Ovary (tissue), 9 donors: ENCODE data around the gene ZMIZ1. TPM values are rescaled to one million over a fixed set of nuclear protein-coding genes. Genes with fewer than 3 reads are reported as not detected.

ENCODE experiments used
- DNase-seq, 5 donors: peaks; one replicate each; pipeline ENCODE4 v3.0.0-alpha.2; 2019 to 2020
- H3K27ac ChIP-seq, 2 donors: fragments of 200-600 bp; one replicate each; pipeline versions ENCODE4 v1.5.1 to v1.8.0; 2019 to 2022
- H3K27me3 ChIP-seq: fragments of 200-600 bp; one replicate; pipeline ENCODE4 v1.8.0; 2022
- H3K36me3 ChIP-seq: fragments of 200-600 bp; sonication (generic); one replicate; pipeline ENCODE4 v1.5.1; 2019
- H3K4me1 ChIP-seq: one replicate; pipeline ENCODE4 v1.8.1; 2013; ENCODE audit warnings: mild to moderate bottlenecking, moderate library complexity; ENCODE audit not compliant: insufficient read depth
- H3K4me3 ChIP-seq: fragments of 200-600 bp; sonication (generic); one replicate; pipeline ENCODE4 v1.5.1; 2017
- H3K9me3 ChIP-seq, 2 donors: fragments of 200-600 bp in 1 of 2; sonication (generic) in 1 of 2; one replicate each; pipeline versions ENCODE4 v1.5.1 to v1.8.1; 2013 to 2019; ENCODE audit warnings: mild to moderate bottlenecking in 1 of 2, moderate library complexity in 1 of 2
- EP300 ChIP-seq: sonication (generic); formaldehyde crosslinking; IDR thresholded peaks from one replicate; pipeline ENCODE4 v1.6.1; 2017; ENCODE audit warnings: antibody characterized with exemption
- POLR2A ChIP-seq: fragments of 450-650 bp; IDR thresholded peaks from one replicate; pipeline ENCODE4 v1.6.1; 2017; ENCODE audit warnings: antibody characterized with exemption, mild to moderate bottlenecking, moderate library complexity
- WGBS, 3 donors: extraction: QIAGEN DNeasy Blood & Tissue Kit in 1 of 3; methylation state at CpG; one replicate each; pipeline versions ENCODE4 v1.1.5 to v1.1.7; 2013 to 2017; 5-methylcytosine and 5-hydroxymethylcytosine counted together
- intact Hi-C, 4 donors: fragments of 100-400 bp; cut with DNase I; formaldehyde crosslinking; loops; one replicate each; pipeline versions ENCODE4 v1.11.0 to v1.15.1; 2022 to 2023
- polyA plus RNA-seq, 2 donors: library from polyadenylated mRNA; stranded (reverse); fragments of 200-250 nt in 1 of 2; fragments of 350-450 nt in 1 of 2; fragmentation: Illumina TruSeq in 1 of 2; extraction: RNeasy Lipid Tissue Mini Kit (QIAGEN cat#74804) in 1 of 2; gene quantifications; one replicate each; pipeline ENCODE4 v1.2.3, GENCODE V29; 2013 to 2014
- total RNA-seq, 7 donors: library from RNA; depleted of rRNA in 2 of 7; stranded (reverse); fragments of >200 nt in 2 of 7; fragmentation: NEBNext Ultra II Directional in 3 of 7; extraction: Animal tissue kit (Norgen Biotek cat#: 25700) in 3 of 7; gene quantifications; one replicate each; pipeline versions ENCODE4 v1.1.0 to v1.2.4, GENCODE V29; 2016 to 2023
- TF ChIP-seq, protein P1 (sequence below), 3 donors: fragments of 450-650 bp in 2 of 3; fragments of 200-600 bp in 1 of 3; IDR thresholded peaks; one replicate each; pipeline versions ENCODE4 v1.5.1 to v1.8.0; 2016 to 2022; ENCODE audit warnings: antibody characterized with exemption in 3 of 3, mild to moderate bottlenecking in 1 of 3
- donor health status: DM: no; HTN: no; CAD: no; lungs with moderate emphysema.
- donor health status: DM: no; HTN: no; CAD: no.
- donor health status: Bipolar disorder and iron deficiency.
- donor health status: DM: yes; HTN: yes; CAD: no.
- donor health status: DM: no; HTN: no; CAD: no.
- donor health status: DM: yes; HTN: yes; CAD: no.

The ZMIZ1 gene
- total and polyA plus RNA-seq, 9 donors, result 30.3 to 117 (median 69.1) TPM

DNA sequence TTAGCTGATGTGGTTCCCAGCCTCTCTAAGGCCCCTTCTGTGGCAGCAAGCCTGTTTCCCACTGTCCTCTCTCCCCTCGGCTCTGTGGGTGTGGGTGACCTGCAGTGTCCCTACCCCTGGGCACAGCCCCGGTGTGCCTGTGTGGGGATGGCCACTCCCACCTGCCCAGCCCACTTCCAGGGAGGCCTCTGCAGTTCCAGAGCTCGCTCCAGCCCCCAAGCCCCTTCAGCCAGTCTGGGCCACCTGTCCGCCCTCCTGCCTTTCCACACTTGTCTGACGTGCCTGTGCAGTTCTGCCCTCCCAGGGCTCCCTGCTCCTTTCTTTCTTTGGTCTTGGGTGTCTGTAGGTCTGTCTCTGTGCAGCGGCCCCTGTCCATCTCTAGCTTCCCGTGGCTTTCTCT is 151.5 kb downstream of the ZMIZ1 start:
- peak overlapping the region in 1 of 2 donors; percentile 74 for H3K27ac ChIP-seq
- DNase-seq, result peak in 1 of 5 donors; percentile 21
- peaks cover 44% of the 10 kb centered on the region for H3K4me1 ChIP-seq
- TF ChIP-seq POLR2A (no peak), EP300 (no peak)
- TF ChIP-seq, protein P1, sequence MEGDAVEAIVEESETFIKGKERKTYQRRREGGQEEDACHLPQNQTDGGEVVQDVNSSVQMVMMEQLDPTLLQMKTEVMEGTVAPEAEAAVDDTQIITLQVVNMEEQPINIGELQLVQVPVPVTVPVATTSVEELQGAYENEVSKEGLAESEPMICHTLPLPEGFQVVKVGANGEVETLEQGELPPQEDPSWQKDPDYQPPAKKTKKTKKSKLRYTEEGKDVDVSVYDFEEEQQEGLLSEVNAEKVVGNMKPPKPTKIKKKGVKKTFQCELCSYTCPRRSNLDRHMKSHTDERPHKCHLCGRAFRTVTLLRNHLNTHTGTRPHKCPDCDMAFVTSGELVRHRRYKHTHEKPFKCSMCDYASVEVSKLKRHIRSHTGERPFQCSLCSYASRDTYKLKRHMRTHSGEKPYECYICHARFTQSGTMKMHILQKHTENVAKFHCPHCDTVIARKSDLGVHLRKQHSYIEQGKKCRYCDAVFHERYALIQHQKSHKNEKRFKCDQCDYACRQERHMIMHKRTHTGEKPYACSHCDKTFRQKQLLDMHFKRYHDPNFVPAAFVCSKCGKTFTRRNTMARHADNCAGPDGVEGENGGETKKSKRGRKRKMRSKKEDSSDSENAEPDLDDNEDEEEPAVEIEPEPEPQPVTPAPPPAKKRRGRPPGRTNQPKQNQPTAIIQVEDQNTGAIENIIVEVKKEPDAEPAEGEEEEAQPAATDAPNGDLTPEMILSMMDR (IDR thresholded peaks at IDR 0.05), result no peak
- 49 to 60% (median 57%) methylated on average over 7 of the region's 7 CpGs for WGBS, 3 donors
- intact Hi-C loops, result no loop called here
- no peaks in the 10 kb centered on the region for H3K9me3 ChIP-seq
- H3K4me3 ChIP-seq, result no peak overlapping the region
- no peaks in the 10 kb centered on the region for H3K36me3 ChIP-seq
- H3K27me3 ChIP-seq, result no peaks in the 10 kb centered on the region

- no peak overlapping the region for H3K4me3 ChIP-seq
- H3K36me3 ChIP-seq, result no peaks in the 10 kb centered on the region
- H3K9me3 ChIP-seq, result no peaks in the 10 kb centered on the region
- H3K27ac ChIP-seq, result peak overlapping the region; percentile 22 to 74
- intact Hi-C loops, result no loop called here
- peak; percentile 83 to 98 (median 95) for DNase-seq
- peaks cover 44% of the 10 kb centered on the region for H3K4me1 ChIP-seq
- H3K27me3 ChIP-seq, result no peaks in the 10 kb centered on the region
- WGBS, 3 donors, result 12 to 22% (median 17%) methylated on average over 38 of the region's 38 CpGs
- TF ChIP-seq POLR2A (no peak), EP300 (no peak)
- TF ChIP-seq, protein P1 (IDR thresholded peaks at IDR 0.05), result peak in 1 of 3 donors; percentile 40
Measured at GRCh38 chr10:79221110-79222051, 152.6 kb downstream of the ZMIZ1 start.

DNA sequence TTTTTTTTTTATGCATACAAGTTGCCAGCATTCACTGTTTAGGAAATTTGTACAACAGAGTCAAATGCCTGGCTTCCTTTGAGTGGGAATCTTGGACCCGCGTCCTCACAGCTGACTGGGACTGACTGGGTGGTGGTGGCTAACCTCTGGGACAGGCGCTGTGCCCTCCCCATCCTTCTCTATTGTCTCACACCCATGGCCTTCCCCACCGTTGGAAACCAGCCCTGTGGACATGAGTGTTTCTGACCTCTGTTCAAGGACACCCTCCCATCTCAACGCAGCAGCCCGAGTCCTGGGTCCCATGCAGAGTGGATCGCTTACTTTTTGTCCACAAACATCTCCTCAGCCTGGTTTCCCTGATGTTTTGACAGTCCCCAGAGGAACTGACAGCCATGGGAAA is 153.4 kb downstream of the ZMIZ1 start:
- intact Hi-C loops, result no loop called here
- TF ChIP-seq EP300 (no peak), POLR2A (no peak)
- TF ChIP-seq, protein P1 (IDR thresholded peaks at IDR 0.05), result no peak
- Histone ChIP-seq H3K9me3 (no peaks in the 10 kb centered on the region), H3K36me3 (no peaks in the 10 kb centered on the region), H3K27me3 (no peaks in the 10 kb centered on the region), H3K27ac (peak overlapping the region; percentile 22 to 74), H3K4me3 (no peak overlapping the region), H3K4me1 (peaks cover 44% of the 10 kb centered on the region)
- WGBS, 3 donors, result 26 to 41% (median 29%) methylated on average over 7 of the region's 7 CpGs
- DNase-seq, result peak; percentile 72 to 76 (median 76)

DNA sequence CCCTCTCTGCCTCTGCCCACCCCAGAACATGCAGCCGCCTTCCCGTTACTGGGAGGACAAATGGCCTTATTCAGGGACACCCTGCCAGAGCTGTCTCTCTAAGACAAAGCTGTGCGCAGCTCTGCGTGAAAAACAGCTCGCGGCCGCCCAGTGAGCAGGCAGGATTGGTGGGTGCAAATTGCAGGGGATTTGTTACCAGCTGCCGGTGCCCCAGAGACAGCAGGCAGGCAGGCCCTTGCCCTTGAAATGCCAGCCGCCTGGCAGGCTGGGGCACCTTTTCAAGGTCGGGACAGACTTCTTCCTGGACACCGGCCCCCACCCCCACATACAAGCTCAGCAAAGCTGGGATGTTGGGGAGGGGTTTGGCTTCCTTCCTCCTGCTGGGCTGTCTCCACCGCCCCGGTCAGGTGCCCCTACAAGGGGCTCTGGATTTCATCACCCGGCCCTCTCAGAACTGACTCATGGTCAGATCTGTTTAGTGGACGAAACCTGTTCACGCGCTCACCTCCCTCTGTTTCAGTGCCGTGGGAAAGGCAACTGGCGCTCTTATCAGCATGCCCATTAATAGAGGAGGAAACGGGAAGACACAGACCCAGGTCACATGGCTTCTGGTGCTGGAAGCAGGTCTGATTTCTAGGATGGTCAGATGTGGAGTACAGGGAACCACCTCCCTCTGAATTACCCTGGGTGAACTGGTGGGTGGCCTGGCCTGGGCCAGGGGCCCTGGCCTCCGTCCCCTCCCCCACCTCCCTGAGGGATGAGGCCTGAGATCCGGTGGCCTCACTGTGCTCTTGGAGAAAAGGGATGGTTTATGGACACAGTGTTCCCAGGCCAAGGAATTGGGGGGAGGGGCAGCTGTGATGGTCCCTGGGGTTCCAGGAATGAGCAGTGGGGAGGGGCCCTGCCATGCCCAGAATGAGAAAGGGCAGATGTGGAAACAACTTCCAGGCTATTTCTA is 154.6 kb downstream of the ZMIZ1 start:
- H3K36me3 ChIP-seq, result no peaks in the 10 kb centered on the region
- TF ChIP-seq POLR2A (no peak), EP300 (no peak)
- TF ChIP-seq, protein P1 (IDR thresholded peaks at IDR 0.05), result no peak
- peak overlapping the region; percentile 73 to 74 for H3K27ac ChIP-seq
- intact Hi-C loops, result no loop called here
- no peaks in the 10 kb centered on the region for H3K9me3 ChIP-seq
- peak; percentile 80 to 88 (median 85) for DNase-seq
- peaks cover 44% of the 10 kb centered on the region for H3K4me1 ChIP-seq
- H3K4me3 ChIP-seq, result no peak overlapping the region
- no peaks in the 10 kb centered on the region for H3K27me3 ChIP-seq
- 20 to 29% (median 20%) methylated on average over 22 of the region's 22 CpGs for WGBS, 3 donors
